ENCODE measurements around the gene PRSS38. TPM values are rescaled to one million over a fixed set of nuclear protein-coding genes. Genes with fewer than 3 reads are reported as not detected.

Gene PRSS38
- polyA plus RNA-seq, 4 donors, result not detected

DNA sequence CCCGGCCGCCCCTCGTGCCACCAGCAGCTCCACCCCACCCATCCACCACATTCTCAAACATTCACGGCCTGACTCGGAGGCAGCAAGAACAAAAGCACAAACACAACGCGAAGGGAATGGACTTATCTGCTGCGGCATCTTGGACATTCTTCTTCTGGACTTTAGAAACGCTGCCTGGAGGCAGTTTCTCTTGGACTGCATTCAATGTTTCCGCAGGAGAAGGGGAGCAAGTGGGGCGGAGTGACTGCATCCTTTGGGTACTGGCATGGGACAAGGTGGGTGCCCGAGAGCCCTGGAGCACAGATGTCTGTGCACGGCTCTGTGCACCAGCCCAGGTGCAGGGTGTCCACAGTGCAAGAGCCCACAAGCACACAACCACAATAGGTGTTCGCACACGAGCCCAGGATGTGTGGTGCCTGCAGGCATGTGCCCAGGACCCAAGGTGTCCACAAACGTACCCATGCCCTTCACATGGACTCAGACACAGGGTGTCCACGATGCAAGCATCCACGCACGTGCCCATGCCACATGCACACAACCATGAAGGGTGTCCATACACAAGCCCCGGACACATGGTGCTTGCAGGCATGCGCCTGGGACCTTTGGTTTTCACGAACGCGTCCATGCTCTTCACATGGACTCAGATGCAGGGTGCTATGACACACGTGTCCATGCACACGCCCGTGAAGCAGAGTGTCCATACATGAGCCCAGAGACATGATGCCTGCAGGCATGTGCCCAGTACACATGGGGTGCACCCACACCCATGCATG is 78.7 kb downstream of the PRSS38 start:
- no peak for DNase-seq (ENCODE audit: low read depth in 4 of 4, low spot score in 3 of 4)

DNA sequence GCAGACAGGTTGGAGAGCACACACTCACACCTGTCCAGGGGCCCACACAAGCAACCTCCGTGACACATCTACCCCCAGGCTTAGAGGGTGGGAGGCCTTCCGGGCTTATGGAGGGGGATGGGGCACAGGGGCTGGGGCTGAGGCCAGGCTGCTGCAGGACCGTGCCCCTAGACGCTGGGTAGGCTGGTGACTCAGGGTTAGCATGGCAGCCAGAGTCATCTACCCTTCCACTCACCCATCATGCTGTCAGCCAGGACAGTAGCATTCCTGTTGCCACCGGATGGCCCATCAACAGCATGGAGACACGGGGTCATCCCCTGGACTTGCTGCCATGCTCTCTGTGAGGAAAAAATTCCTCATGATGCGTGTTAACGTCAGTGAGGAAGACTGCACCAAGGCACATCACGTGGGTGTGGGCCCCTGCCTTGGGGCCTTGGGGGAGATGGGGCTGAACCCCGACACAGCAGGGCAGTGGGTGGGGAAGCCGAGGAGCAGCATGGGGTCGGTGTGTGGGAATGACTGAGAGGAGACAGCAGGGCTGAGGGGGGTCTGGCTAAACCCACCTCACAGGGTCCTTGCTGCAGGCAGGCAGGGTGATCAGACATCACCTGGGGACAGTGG is 79.5 kb downstream of the PRSS38 start:
- no peak for DNase-seq (ENCODE audit: low read depth in 4 of 4, low spot score in 3 of 4)

Other genes with a start within 250 kb of the PRSS38 start
- 10 to 100 TPM; 14.3 to 17.1 (median 16.0) TPM for gene JMJD4, start 80.4 kb upstream of the PRSS38 start, polyA plus RNA-seq (ENCODE audit: insufficient read length in 4 of 4)
- gene SNAP47, start 80.2 kb upstream of the PRSS38 start, polyA plus RNA-seq (ENCODE audit: insufficient read length in 4 of 4), result 10 to 100 TPM; 30.3 to 45.0 (median 43.2) TPM
- gene WNT9A, start 132.3 kb downstream of the PRSS38 start, polyA plus RNA-seq (ENCODE audit: insufficient read length in 4 of 4), result 1 to 10 TPM; 1.1 to 9.3 (median 1.8) TPM
- under 1 TPM in 3 of 4 donors, not detected in 1; 0.09 to 0.16 (median 0.12) TPM for gene WNT3A, start 191.3 kb downstream of the PRSS38 start, polyA plus RNA-seq (ENCODE audit: insufficient read length in 4 of 4)